Measurements from ENCODE around the gene PLEKHA3. TPM values are rescaled to one million over a fixed set of nuclear protein-coding genes. Genes with fewer than 3 reads are reported as not detected.

The PLEKHA3 gene
- total RNA-seq, 2 experiments from 2014 or later, result 20.1 to 20.3 TPM

DNA sequence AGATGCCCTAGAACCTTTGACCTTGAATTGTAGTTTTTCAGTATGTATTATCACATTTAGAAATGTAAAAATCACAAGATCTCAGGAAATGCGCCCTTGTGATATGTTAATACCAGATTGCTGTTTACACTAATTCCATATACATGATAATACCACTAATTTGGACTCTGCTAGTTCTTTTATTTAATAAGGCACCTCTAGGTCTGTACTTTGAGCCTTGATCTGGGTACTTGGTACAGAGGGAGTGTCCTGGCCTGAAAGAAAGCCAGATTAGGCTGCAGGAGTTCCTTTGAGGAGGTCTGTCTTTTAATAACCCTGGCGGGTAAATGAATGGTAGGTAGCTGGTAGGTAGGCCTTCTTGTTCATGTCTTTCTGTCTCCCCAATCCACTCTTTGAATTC, 26.3 kb downstream of the PLEKHA3 start:
- no peaks in the 10 kb centered on the region for H3K4me1 ChIP-seq (ENCODE audit: insufficient read depth, low read length)
- no peak overlapping the region for H3K27ac ChIP-seq (ENCODE audit: low read depth in 1 of 2, low read length in 2 of 2)
- intact Hi-C loops (cut with DNase I, micrococcal nuclease), result no loop called here
- peaks cover 46% of the 10 kb centered on the region for H3K36me3 ChIP-seq (ENCODE audit: insufficient read depth, low read length)
- no peaks in the 10 kb centered on the region for H3K4me1 Mint-ChIP-seq (ENCODE audit: low read depth)
- H3K9me3 Mint-ChIP-seq, result no peaks in the 10 kb centered on the region
- DNase-seq (no peak), ATAC-seq (ENCODE audit: poor library complexity) (no peak)
- H3K27ac Mint-ChIP-seq, result no peak overlapping the region
- ChIA-PET CTCF (no interaction called here), POLR2A (interaction anchor here (0.8 kb wide), 1 partner anchor 14 kb away, joined by 3 read pairs; no protein-coding TSS in a partner anchor)
- TF ChIP-seq, protein P1, sequence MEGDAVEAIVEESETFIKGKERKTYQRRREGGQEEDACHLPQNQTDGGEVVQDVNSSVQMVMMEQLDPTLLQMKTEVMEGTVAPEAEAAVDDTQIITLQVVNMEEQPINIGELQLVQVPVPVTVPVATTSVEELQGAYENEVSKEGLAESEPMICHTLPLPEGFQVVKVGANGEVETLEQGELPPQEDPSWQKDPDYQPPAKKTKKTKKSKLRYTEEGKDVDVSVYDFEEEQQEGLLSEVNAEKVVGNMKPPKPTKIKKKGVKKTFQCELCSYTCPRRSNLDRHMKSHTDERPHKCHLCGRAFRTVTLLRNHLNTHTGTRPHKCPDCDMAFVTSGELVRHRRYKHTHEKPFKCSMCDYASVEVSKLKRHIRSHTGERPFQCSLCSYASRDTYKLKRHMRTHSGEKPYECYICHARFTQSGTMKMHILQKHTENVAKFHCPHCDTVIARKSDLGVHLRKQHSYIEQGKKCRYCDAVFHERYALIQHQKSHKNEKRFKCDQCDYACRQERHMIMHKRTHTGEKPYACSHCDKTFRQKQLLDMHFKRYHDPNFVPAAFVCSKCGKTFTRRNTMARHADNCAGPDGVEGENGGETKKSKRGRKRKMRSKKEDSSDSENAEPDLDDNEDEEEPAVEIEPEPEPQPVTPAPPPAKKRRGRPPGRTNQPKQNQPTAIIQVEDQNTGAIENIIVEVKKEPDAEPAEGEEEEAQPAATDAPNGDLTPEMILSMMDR (IDR thresholded peaks at IDR 0.05), result no peak
- no peaks in the 10 kb centered on the region for H3K9me3 ChIP-seq (ENCODE audit: control insufficient read depth in 1 of 2, insufficient read depth in 1 of 2, low read length in 2 of 2)
- H3K4me3 ChIP-seq (ENCODE audit: low read length), result no peak overlapping the region
- H3K36me3 Mint-ChIP-seq (ENCODE audit: low read depth), result peaks cover 70% of the 10 kb centered on the region
- H3K27me3 ChIP-seq (ENCODE audit: control insufficient read depth in 1 of 2, insufficient read depth in 2 of 2, low read length in 2 of 2), result no peaks in the 10 kb centered on the region
- H3K4me3 Mint-ChIP-seq, result no peak overlapping the region
- no peaks in the 10 kb centered on the region for H3K27me3 Mint-ChIP-seq

- Mint-ChIP-seq H3K27ac (no peak overlapping the region), H3K9me3 (no peaks in the 10 kb centered on the region), H3K36me3 (ENCODE audit: low read depth) (peaks cover 70% of the 10 kb centered on the region), H3K27me3 (no peaks in the 10 kb centered on the region), H3K4me1 (ENCODE audit: low read depth) (no peaks in the 10 kb centered on the region), H3K4me3 (no peak overlapping the region)
- H3K4me3 ChIP-seq (ENCODE audit: low read length), result no peak overlapping the region
- H3K4me1 ChIP-seq (ENCODE audit: insufficient read depth, low read length), result no peaks in the 10 kb centered on the region
- CTCF ChIA-PET, result no interaction called here
- TF ChIP-seq, protein P1 (IDR thresholded peaks at IDR 0.05), result no peak
- DNase-seq (no peak), ATAC-seq (ENCODE audit: poor library complexity) (no peak)
- intact Hi-C loops (cut with DNase I, micrococcal nuclease), result no loop called here
- peaks cover 42% of the 10 kb centered on the region for H3K36me3 ChIP-seq (ENCODE audit: insufficient read depth, low read length)
- POLR2A ChIA-PET, result no interaction called here
- H3K27me3 ChIP-seq (ENCODE audit: control insufficient read depth in 1 of 2, insufficient read depth in 2 of 2, low read length in 2 of 2), result no peaks in the 10 kb centered on the region
- no peaks in the 10 kb centered on the region for H3K9me3 ChIP-seq (ENCODE audit: control insufficient read depth in 1 of 2, insufficient read depth in 1 of 2, low read length in 2 of 2)
- no peak overlapping the region for H3K27ac ChIP-seq (ENCODE audit: low read depth in 1 of 2, low read length in 2 of 2)
These were observed 26.7 kb downstream of the PLEKHA3 start for GRCh38 chr2:178506949-178507348.

- ATAC-seq (ENCODE audit: poor library complexity), result no peak
- ChIA-PET POLR2A (no interaction called here), CTCF (interaction anchor here (1.3 kb wide), 1 partner anchor 14 kb away, joined by 3 read pairs; no protein-coding TSS in a partner anchor)
- H3K9me3 ChIP-seq (ENCODE audit: control insufficient read depth in 1 of 2, insufficient read depth in 1 of 2, low read length in 2 of 2), result no peaks in the 10 kb centered on the region
- no peak overlapping the region for H3K27ac Mint-ChIP-seq
- TF ChIP-seq, protein P1 (IDR thresholded peaks at IDR 0.05), result no peak
- no peak overlapping the region for H3K27ac ChIP-seq (ENCODE audit: low read depth in 1 of 2, low read length in 2 of 2)
- intact Hi-C loops (cut with DNase I, micrococcal nuclease), result no loop called here
- H3K4me1 Mint-ChIP-seq (ENCODE audit: low read depth), result peaks cover 4% of the 10 kb centered on the region
- no peak for DNase-seq
- no peak overlapping the region for H3K4me3 ChIP-seq (ENCODE audit: low read length)
- no peaks in the 10 kb centered on the region for H3K4me1 ChIP-seq (ENCODE audit: insufficient read depth, low read length)
- no peaks in the 10 kb centered on the region for H3K27me3 ChIP-seq (ENCODE audit: control insufficient read depth in 1 of 2, insufficient read depth in 2 of 2, low read length in 2 of 2)
- no peaks in the 10 kb centered on the region for H3K9me3 Mint-ChIP-seq
- no peaks in the 10 kb centered on the region for H3K27me3 Mint-ChIP-seq
- H3K4me3 Mint-ChIP-seq, result no peak overlapping the region
- H3K36me3 Mint-ChIP-seq (ENCODE audit: low read depth), result peaks cover 68% of the 10 kb centered on the region
- H3K36me3 ChIP-seq (ENCODE audit: insufficient read depth, low read length), result peaks cover 29% of the 10 kb centered on the region
These were observed 28.4 kb downstream of the PLEKHA3 start for GRCh38 chr2:178508646-178509045.
